GM04504 (cell line): ENCODE results near the gene EFNA5.
"Not testable (repeated sequence)": the region's sequence is repeated elsewhere in the genome, so short reads cannot be mapped to it uniquely, and the experiment has no call there.

Source experiments
- DNase-seq: peaks from one replicate; pipeline ENCODE4 v3.0.0-alpha.2; 2012; ENCODE audit warnings: low read depth

The EFNA5 gene

GRCh38 chr5:107365320-107366109 is 305.2 kb downstream of the EFNA5 start:
- peak; percentile 74 for DNase-seq

DNA sequence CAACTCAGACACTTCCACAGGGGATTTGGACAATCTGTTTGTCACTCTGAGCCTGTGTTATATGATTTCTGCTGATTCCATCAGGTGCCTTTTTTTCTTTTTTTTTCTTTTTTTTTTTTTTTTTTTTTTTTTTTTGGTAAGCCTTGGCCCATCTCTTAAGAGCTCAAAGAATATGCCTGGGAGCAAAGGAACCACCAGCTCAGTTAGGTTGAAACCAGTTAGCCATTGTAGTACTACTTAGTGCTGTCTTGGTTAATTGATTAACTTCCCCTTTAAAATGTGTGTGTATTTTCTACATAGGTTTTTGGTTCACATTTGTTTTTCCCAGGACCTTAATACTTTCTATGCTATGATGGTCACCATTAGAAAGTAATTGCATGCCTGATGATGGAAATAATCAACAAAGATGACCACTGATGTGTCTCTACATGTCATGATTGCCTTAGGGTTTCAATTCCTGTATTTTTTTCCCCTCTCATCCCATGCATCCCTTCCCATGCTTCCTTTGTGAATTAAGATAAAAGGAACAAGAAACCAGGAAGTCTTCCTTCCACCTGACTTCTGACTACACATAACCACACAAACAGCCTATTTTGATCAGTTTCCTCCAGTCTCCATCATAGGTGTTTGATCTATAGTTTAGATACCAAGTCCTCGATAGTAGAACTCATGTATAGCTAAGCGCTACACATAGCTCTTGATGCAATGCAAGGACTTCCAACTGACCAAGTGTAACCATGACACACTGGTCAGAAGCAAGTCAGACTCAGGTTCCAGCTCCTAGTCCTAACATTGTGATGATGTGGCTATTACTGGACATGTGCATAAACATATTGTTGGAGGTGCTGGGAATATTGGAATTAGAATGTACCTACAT is 306.1 kb downstream of the EFNA5 start:
- DNase-seq: no peak

- DNase-seq: no peak
These were observed 307.0 kb downstream of the EFNA5 start for GRCh38 chr5:107363768-107364167.

DNA sequence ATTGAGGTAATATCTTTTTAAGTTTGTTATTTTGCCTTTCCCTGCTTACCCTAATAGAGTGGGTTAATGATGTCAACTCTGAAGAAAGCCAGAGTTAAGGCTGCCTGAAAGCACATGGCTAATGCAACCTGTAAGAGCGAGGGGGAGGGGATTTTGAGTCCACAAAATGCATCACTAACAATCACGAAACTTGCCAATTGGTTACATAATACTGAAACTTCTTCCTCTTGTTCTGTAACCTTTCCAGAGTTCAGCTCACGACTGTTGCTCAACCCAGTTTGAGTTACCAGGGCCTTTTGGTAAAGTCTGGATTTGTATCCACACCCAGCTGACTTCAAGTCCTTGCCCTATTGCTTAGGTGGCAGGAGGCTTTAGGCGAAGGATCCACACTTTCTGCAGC is 308.8 kb downstream of the EFNA5 start:
- DNase-seq: peak; percentile 46

GRCh38 chr5:107359916-107360234 is 310.9 kb downstream of the EFNA5 start:
- DNase-seq: no peak

DNA sequence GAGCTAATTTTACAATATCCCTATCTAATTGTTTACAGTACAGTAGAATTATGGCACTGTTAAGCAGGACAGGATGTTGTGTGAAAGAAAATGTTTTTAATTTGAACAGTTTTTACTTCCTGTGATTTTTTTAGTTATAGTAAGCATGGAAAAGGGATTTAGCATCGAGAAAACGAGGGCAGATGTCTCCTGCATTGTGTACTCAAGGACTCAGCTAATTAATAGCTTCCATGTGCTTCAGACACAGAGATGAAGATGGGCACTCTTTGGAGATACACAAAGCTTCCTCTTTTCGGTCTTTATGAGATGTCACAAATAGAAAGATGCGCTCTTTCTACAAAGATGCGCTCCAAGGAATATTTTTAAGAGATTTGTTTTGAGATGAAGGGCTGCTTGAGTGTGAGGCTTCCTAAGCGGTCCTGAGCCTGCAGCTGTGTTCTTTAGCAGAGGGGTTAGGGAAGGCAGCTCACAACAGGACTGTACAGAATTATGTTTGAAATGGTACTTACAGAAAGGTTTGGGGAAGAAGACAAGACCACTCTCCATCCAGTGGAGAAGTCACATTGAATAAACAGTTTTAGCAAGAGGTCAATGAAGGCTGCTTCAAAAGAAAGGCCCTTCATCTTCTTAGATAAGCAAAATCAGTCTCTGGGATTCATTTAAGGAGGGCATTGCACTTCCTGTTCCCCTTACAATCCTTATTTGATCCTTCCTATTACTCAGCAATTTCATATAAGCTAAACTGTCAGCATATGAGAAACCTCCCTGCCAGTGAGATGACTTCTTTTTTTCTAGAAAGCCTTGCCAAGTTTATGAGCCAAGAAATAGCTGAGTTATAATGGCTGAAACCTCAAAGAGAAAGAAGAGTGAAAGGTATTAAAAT is 311.5 kb downstream of the EFNA5 start:
- DNase-seq: no peak

DNA sequence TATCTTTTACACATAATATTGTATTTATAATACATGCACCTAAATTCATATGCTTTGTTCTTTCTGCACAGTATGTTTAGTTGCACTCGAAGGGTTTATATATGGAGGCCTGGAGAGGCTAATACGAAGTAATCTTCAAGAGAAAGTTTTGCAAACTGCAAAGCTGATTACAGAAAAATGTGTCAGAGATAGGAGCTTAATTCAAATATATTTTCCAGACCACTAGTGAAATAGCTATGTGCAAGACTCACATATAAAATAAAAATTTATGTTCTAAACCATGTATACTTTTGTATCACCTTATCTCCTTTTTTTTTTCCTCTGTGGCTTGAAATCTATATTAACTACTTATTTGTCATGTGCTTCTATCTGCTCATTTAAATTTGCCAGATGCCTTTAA is 313.8 kb downstream of the EFNA5 start:
- DNase-seq: no peak

GRCh38 chr5:107352576-107352975 is 318.2 kb downstream of the EFNA5 start:
- DNase-seq: no peak

GRCh38 chr5:107346580-107346979 is 324.2 kb downstream of the EFNA5 start:
- not testable (repeated sequence) for DNase-seq

DNA sequence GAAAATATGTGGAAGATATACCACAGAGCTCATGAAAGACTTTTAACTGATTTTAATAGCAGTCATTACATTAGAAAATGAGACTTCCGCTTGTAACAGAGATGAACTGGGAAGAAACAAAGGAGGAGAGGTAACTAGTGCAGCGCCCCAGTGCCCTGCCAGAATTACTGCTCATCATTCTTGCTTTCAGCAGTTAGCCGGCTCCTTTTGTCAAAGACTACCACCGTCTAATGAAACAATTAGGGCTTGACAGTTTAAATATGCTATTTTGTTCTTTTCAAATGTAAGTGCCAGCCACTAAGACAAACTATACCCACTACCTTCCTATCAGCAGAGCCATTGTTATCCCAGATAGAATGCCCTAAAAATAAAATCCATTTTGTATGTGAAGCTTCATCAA is 328.4 kb downstream of the EFNA5 start:
- DNase-seq: no peak

GRCh38 chr5:107341376-107342084 is 329.2 kb downstream of the EFNA5 start:
- no peak for DNase-seq

GRCh38 chr5:107340631-107341030 is 330.1 kb downstream of the EFNA5 start:
- no peak for DNase-seq

- DNase-seq: no peak
These were observed 332.4 kb downstream of the EFNA5 start for GRCh38 chr5:107338335-107338734.

DNA sequence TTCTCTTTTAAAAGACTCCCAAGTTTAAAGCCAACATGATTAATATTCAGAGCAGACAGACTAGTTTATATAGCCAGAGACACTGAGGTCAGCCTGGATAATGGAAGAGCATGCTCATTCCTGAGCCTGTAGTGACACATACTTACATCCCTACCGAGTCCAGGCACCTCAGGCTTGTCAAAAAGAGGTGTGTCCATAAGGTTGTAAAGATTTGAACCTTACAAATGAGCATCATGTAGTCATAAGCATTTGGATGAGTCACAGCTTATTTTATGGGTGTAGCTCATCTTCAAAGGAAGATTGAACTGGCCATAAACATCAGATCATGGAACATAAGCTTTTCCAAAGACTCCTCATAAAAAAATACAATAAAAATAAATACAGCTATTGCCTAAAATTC is 333.5 kb downstream of the EFNA5 start:
- peak; percentile 17 for DNase-seq

DNA sequence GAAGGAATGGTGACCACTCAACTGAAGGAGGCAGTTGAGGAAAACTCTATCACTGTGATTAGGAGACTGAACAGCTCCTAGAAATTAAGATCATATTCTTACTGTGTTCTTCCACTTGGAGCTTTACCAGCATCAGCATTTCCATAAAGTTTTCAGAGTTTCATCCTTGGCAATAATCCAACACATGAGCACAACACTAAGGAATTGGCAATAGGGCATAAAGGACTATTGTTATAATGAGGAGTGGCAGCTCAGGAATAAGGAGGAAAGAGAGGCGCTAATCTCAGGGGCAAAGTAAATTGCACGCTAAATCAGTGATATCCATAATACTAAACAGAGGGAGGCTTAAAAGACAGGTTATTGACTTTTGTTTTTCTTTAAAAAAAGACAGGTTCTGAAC is 338.9 kb downstream of the EFNA5 start:
- DNase-seq: no peak

DNA sequence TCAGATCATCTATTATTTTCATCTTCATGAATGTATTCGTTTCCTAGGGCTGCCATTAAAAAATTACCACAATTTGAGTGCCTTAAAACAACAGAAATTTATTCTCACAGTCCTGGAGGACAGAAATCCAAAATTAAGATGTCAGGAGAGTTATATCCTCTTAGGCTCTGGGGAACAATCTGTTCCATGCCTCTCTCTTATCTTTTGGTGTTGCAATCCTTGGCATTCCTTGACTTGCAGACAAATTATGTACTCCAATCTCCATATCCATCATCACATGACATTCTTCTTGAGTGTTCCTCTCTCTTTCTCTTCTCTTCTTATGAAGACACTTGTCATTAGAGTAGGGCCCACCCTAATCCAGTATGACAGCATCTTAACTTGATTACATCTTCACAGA is 339.4 kb downstream of the EFNA5 start:
- DNase-seq: no peak

DNA sequence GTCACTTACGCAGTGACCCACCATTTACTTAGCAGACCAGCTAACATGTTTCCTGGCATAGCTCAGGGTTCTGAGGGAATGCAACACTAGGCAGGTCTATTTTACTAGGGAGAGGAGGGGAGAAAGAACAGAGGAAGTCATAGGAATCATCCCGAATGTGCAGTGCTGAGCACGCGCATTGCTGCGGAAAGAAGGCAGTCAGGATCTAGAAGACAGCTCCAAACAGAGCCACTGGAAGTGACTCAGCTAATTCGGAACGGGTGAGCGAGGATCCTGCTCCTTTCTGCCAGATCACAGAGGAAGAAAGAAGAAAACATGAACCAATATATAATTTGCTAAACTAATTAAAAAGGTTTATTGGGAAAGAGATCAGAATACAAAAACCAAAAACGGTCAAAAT is 339.8 kb downstream of the EFNA5 start:
- DNase-seq: no peak

DNA sequence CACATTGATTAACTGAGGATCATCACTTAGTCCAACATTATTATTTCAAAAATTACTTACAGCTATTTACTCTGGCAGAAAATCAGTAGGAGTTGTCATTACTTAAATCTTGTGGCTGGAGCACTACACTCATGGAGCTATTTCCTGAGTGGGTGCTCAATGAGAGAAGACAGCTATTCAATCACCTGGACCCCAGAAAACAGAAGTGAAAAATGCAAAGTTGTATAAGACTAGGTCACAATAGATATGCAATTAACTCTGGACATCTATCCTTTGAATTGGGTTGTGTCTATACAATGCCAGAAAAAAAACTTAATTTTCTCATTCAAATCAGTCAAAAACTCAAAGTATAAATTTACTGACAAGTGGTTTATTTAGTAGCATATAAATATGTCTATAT is 340.9 kb downstream of the EFNA5 start:
- no peak for DNase-seq
